ENCODE results near the gene PRDM8.

The PRDM8 gene

DNA sequence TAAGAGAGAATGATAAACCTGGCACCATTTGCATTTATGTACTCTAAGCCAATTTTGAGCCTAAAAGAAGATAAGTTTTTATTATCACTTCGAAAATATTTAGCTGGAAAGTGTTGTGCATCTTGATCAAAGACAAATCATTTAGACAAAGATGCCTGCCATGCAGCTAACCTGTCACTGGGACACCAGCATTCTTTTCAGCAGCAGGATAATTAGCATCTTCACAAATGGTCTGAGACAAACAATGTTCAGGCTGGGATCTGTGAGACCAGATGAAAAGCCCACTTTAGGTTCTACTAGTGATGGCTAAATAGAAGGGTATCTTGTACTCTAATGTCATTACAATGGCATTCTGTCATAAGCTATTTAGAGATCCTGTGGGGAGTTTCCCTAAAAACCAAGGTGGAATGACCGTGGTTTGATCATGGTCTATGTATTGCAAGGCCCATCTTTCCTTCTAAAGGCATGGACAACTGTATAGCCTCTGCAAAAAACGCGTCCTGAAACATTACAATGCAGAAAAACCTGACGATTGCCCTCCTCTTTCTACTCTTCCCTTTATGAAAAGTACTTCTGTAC lies 7.2 kb downstream of the PRDM8 start:
- TF ChIP-seq CTCF (IDR thresholded peaks at IDR 0.05) = no peak
- H3K27ac ChIP-seq = no peak overlapping the region
- no peaks in the 10 kb centered on the region for H3K9me3 ChIP-seq
- H3K36me3 ChIP-seq = no peaks in the 10 kb centered on the region
- no peak overlapping the region for H3K4me3 ChIP-seq (ENCODE audit: low read depth in 1 of 2, low read length in 1 of 2)
- peaks cover 77% of the 10 kb centered on the region for H3K27me3 ChIP-seq
- peaks cover 16% of the 10 kb centered on the region in 2 experiments for H3K4me1 ChIP-seq (ENCODE audit: control insufficient read depth in 1 of 2, insufficient read depth in 1 of 2, low read depth in 1 of 2, low read length in 1 of 2)

DNA sequence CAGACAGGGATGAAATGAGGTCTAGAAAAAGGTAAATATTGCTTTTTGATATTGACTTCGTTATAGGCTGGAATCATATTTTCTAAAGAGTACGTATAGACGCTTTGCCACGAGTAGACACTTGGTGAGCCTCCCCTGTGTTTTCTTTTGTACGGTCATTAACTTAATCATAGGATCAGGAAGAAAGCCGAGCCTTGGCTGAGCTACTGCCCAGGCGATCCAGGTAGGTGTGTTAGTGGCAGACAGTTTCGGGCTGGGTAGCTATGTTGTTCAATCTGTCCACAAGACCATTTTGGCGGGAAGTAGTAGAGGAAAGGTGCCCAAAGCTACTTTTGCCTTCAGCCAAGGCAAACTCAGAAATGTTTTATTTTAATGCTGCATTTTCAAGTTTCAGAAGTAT lies 8.8 kb downstream of the PRDM8 start:
- Histone ChIP-seq H3K27me3 (peaks cover 69% of the 10 kb centered on the region), H3K4me1 (ENCODE audit: control insufficient read depth in 1 of 2, insufficient read depth in 1 of 2, low read depth in 1 of 2, low read length in 1 of 2) (peaks cover 16% of the 10 kb centered on the region in 2 experiments), H3K36me3 (no peaks in the 10 kb centered on the region), H3K9me3 (no peaks in the 10 kb centered on the region), H3K27ac (no peak overlapping the region), H3K4me3 (ENCODE audit: low read depth in 1 of 2, low read length in 1 of 2) (no peak overlapping the region)
- TF ChIP-seq CTCF (IDR thresholded peaks at IDR 0.05) = no peak

- Histone ChIP-seq H3K9me3 (no peaks in the 10 kb centered on the region), H3K27me3 (peaks cover 65% of the 10 kb centered on the region), H3K27ac (no peak overlapping the region), H3K4me3 (ENCODE audit: low read depth in 1 of 2, low read length in 1 of 2) (no peak overlapping the region), H3K36me3 (no peaks in the 10 kb centered on the region), H3K4me1 (ENCODE audit: control insufficient read depth in 1 of 2, insufficient read depth in 1 of 2, low read depth in 1 of 2, low read length in 1 of 2) (peaks cover 14 to 15% of the 10 kb centered on the region in 2 experiments)
- TF ChIP-seq CTCF (IDR thresholded peaks at IDR 0.05) = no peak
These were observed 9.3 kb downstream of the PRDM8 start for GRCh38 chr4:80206521-80207171.

GRCh38 chr4:80207172-80207583 lies 9.9 kb downstream of the PRDM8 start:
- Histone ChIP-seq H3K4me1 (ENCODE audit: control insufficient read depth in 1 of 2, insufficient read depth in 1 of 2, low read depth in 1 of 2, low read length in 1 of 2) (peaks cover 9 to 10% of the 10 kb centered on the region in 2 experiments), H3K27ac (no peak overlapping the region), H3K9me3 (no peaks in the 10 kb centered on the region), H3K4me3 (ENCODE audit: low read depth in 1 of 2, low read length in 1 of 2) (no peak overlapping the region), H3K27me3 (peaks cover 61% of the 10 kb centered on the region), H3K36me3 (no peaks in the 10 kb centered on the region)
- no peak for TF ChIP-seq CTCF (IDR thresholded peaks at IDR 0.05)

DNA sequence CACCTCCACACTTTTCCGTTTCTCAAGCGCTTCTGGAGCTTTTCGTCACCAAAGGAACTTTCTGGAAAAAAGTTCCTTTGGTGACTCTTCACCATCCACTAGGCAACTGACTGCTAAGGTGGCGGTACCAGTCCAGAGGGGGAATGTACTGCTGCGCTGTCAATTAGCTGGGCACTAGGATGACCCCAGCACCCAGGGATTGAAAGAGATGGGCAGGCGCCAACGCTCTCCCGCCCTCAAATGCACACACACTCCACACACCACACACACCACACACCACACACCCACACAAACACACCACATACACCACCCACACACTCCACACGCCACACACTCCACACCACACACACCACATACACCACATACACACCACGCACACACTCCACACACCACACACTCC lies 10.4 kb downstream of the PRDM8 start:
- Histone ChIP-seq H3K4me3 (ENCODE audit: low read depth in 1 of 2, low read length in 1 of 2) (no peak overlapping the region), H3K27me3 (peaks cover 61% of the 10 kb centered on the region), H3K9me3 (no peaks in the 10 kb centered on the region), H3K4me1 (ENCODE audit: control insufficient read depth in 1 of 2, insufficient read depth in 1 of 2, low read depth in 1 of 2, low read length in 1 of 2) (peaks cover 8 to 10% of the 10 kb centered on the region in 2 experiments), H3K27ac (no peak overlapping the region), H3K36me3 (no peaks in the 10 kb centered on the region)
- no peak for TF ChIP-seq CTCF (IDR thresholded peaks at IDR 0.05)
